SK-N-MC (cell line): ENCODE data around the gene RNF215.

Experiments
- EZH2 ChIP-seq: fragments of 200-600 bp; sonication (generic); IDR thresholded peaks from one replicate; pipeline ENCODE4 v1.6.1; 2017; ENCODE audit warnings: antibody characterized with exemption
- POLR2AphosphoS5 ChIP-seq: IDR thresholded peaks from 2 replicates; pipeline ENCODE4 v1.6.1; 2012; ENCODE audit warnings: mild to moderate bottlenecking, low read depth, low read length, borderline replicate concordance

DNA sequence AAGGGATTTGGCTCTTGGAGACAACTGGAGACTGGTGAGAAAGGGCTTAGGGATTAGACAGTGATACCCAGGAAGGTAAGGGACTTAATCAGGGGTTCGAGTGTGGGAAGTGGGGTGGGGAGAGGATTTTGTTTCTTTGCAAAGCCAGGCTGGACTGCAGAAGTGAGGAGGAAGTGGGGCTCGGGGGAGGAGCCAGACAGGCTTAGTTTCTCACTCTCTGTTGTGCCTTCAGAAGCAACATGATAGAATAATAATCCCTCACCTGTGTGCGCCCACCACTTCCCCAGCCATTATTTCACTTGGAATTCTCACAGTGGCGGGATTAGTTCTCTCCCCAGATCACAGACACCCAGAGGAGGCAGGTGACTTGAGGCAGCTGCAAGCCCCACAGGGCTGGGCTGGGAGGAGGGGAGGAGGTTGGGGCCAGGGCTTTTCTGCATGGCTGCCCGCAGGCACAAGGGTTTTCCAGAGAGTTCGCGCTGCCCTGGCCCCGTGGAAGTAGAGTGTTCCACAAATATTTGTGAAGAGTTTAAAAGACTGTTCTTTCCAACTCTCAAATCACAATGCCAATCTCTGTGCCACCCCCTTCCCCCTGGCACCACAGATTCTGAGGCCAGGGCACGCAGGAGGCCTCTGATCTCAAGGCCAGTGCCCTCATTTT, 5.6 kb upstream of the RNF215 start:
- TF ChIP-seq EZH2, result no peak
- TF ChIP-seq POLR2AphosphoS5, result no peak
